Tibial nerve (tissue), 4 donors: Measurements from ENCODE around the gene CARS2. TPM values are rescaled to one million over a fixed set of nuclear protein-coding genes. Genes with fewer than 3 reads are reported as not detected.

Source experiments
- DNase-seq, 2 donors: peaks; one replicate each; pipeline ENCODE4 v3.0.0-alpha.2; 2019; ENCODE audit warnings: low spot score in 2 of 2
- H3K27ac ChIP-seq, 4 donors: fragments of 200-600 bp; sonication (generic) in 3 of 4; one replicate each; pipeline ENCODE4 v1.5.1; 2017 to 2019; ENCODE audit warnings: mild to moderate bottlenecking in 1 of 4
- H3K27me3 ChIP-seq, 2 donors: fragments of 200-600 bp; sonication (generic) in 1 of 2; one replicate each; pipeline versions ENCODE4 v1.5.1 to v1.6.0; 2017 to 2019
- H3K36me3 ChIP-seq, 3 donors: fragments of 200-600 bp; sonication (generic); one replicate each; pipeline ENCODE4 v1.5.1; 2018 to 2019
- H3K4me1 ChIP-seq, 4 donors: fragments of 200-600 bp; sonication (generic) in 3 of 4; one replicate each; pipeline ENCODE4 v1.5.1; 2017 to 2019
- H3K4me3 ChIP-seq, 4 donors: fragments of 200-600 bp; sonication (generic) in 3 of 4; one replicate each; pipeline ENCODE4 v1.5.1; 2017 to 2019; ENCODE audit warnings: mild to moderate bottlenecking in 1 of 4, moderate library complexity in 1 of 4
- H3K9me3 ChIP-seq, 4 donors: fragments of 200-600 bp; sonication (generic) in 3 of 4; one replicate each; pipeline ENCODE4 v1.5.1; 2017 to 2019
- CTCF ChIP-seq, 5 experiments: fragments of 200-600 bp in 3 of 5; fragments of 450-650 bp in 2 of 5; sonication (generic) in 3 of 5; IDR thresholded peaks; one replicate each; pipeline ENCODE4 v1.5.1; 2016 to 2019; ENCODE audit warnings: antibody characterized with exemption in 5 of 5, mild to moderate bottlenecking in 3 of 5, moderate library complexity in 2 of 5
- EP300 ChIP-seq, 2 donors: sonication (generic); formaldehyde crosslinking; IDR thresholded peaks; one replicate each; pipeline ENCODE4 v1.6.1; 2017; ENCODE audit warnings: antibody characterized with exemption in 2 of 2, mild to moderate bottlenecking in 1 of 2
- POLR2A ChIP-seq, 2 donors: fragments of 450-650 bp; IDR thresholded peaks; one replicate each; pipeline ENCODE4 v1.6.1; 2017; ENCODE audit warnings: antibody characterized with exemption in 2 of 2, mild to moderate bottlenecking in 2 of 2, moderate library complexity in 2 of 2
- WGBS, 2 donors: methylation state at CpG; one replicate each; pipeline ENCODE4 v1.1.5; 2018; 5-methylcytosine and 5-hydroxymethylcytosine counted together
- total RNA-seq, 4 donors: library from RNA; depleted of rRNA; stranded (reverse); fragments of >200 nt; gene quantifications; one replicate each; pipeline ENCODE4 v1.1.0, GENCODE V29; 2016

Gene CARS2
- total RNA-seq, 4 donors from 2014 or later = 33.7 to 68.4 (median 64.3) TPM

GRCh38 chr13:110700641-110701040 lies 5.3 kb downstream of the CARS2 start:
- H3K4me3 ChIP-seq = no peak overlapping the region
- H3K4me1 ChIP-seq = peaks cover 0 to 35% (median 19%) of the 10 kb centered on the region in 4 donors
- no peaks in the 10 kb centered on the region for H3K9me3 ChIP-seq
- DNase-seq = no peak
- no peaks in the 10 kb centered on the region for H3K27me3 ChIP-seq
- WGBS, 2 donors = 77 to 80% methylated on average over 8 of the region's 8 CpGs
- H3K27ac ChIP-seq = no peak overlapping the region
- H3K36me3 ChIP-seq = peaks cover 0 to 58% (median 4%) of the 10 kb centered on the region in 3 donors
- TF ChIP-seq POLR2A (IDR thresholded peaks at IDR 0.05) (no peak), EP300 (IDR thresholded peaks at IDR 0.05) (no peak), CTCF (IDR thresholded peaks at IDR 0.05) (no peak)

GRCh38 chr13:110700186-110700585 lies 5.7 kb downstream of the CARS2 start:
- WGBS, 2 donors = 90 to 94% methylated on average over 14 of the region's 14 CpGs
- Histone ChIP-seq H3K27me3 (no peaks in the 10 kb centered on the region), H3K9me3 (no peaks in the 10 kb centered on the region), H3K27ac (no peak overlapping the region), H3K36me3 (peaks cover 0 to 61% (median 4%) of the 10 kb centered on the region in 3 donors), H3K4me3 (no peak overlapping the region), H3K4me1 (peaks cover 0 to 32% (median 16%) of the 10 kb centered on the region in 4 donors)
- no peak for DNase-seq
- TF ChIP-seq CTCF (IDR thresholded peaks at IDR 0.05) (no peak), POLR2A (IDR thresholded peaks at IDR 0.05) (no peak), EP300 (IDR thresholded peaks at IDR 0.05) (no peak)

- Histone ChIP-seq H3K27me3 (no peaks in the 10 kb centered on the region), H3K27ac (no peak overlapping the region), H3K4me3 (no peak overlapping the region), H3K36me3 (peaks cover 0 to 68% (median 4%) of the 10 kb centered on the region in 3 donors), H3K9me3 (no peaks in the 10 kb centered on the region), H3K4me1 (peaks cover 0 to 25% (median 9%) of the 10 kb centered on the region in 4 donors)
- no peak for DNase-seq
- TF ChIP-seq EP300 (IDR thresholded peaks at IDR 0.05) (no peak), CTCF (IDR thresholded peaks at IDR 0.05) (no peak), POLR2A (IDR thresholded peaks at IDR 0.05) (no peak)
- WGBS, 2 donors = 83 to 85% methylated on average over 15 of the region's 15 CpGs
Measured at GRCh38 chr13:110699148-110700145, 6.5 kb downstream of the CARS2 start.

GRCh38 chr13:110698689-110699088 lies 7.2 kb downstream of the CARS2 start:
- no peak overlapping the region for H3K27ac ChIP-seq
- H3K36me3 ChIP-seq = peaks cover 0 to 75% (median 4%) of the 10 kb centered on the region in 3 donors
- TF ChIP-seq POLR2A (IDR thresholded peaks at IDR 0.05) (no peak), EP300 (IDR thresholded peaks at IDR 0.05) (no peak), CTCF (IDR thresholded peaks at IDR 0.05) (no peak)
- 87 to 90% methylated on average over 4 of the region's 4 CpGs for WGBS, 2 donors
- H3K9me3 ChIP-seq = no peaks in the 10 kb centered on the region
- no peak for DNase-seq
- H3K4me3 ChIP-seq = no peak overlapping the region
- peaks cover 0 to 19% (median 6%) of the 10 kb centered on the region in 4 donors for H3K4me1 ChIP-seq
- H3K27me3 ChIP-seq = no peaks in the 10 kb centered on the region

GRCh38 chr13:110697842-110698241 lies 8.1 kb downstream of the CARS2 start:
- Histone ChIP-seq H3K27ac (no peak overlapping the region), H3K4me3 (no peak overlapping the region), H3K36me3 (peaks cover 0 to 78% (median 4%) of the 10 kb centered on the region in 3 donors), H3K4me1 (peaks cover 0 to 11% (median 4%) of the 10 kb centered on the region in 4 donors), H3K9me3 (no peaks in the 10 kb centered on the region), H3K27me3 (no peaks in the 10 kb centered on the region)
- no peak for DNase-seq
- TF ChIP-seq POLR2A (IDR thresholded peaks at IDR 0.05) (no peak), EP300 (IDR thresholded peaks at IDR 0.05) (no peak), CTCF (IDR thresholded peaks at IDR 0.05) (no peak)
- WGBS, 2 donors = 61 to 68% methylated on average over 4 of the region's 4 CpGs
